Iris pigment epithelial cell (primary cell): ENCODE measurements around the gene THOP1.
A peak's percentile ranks its signal among the peaks of the same experiment; 100 is the strongest.
"Not testable (repeated sequence)": the region's sequence is repeated elsewhere in the genome, so short reads cannot be mapped to it uniquely, and the experiment has no call there.

Experiments
- DNase-seq: peaks from one replicate; pipeline ENCODE4 v3.0.0-alpha.2; 2011; ENCODE audit warnings: low read depth

The THOP1 gene

GRCh38 chr19:2817237-2817829 is 32.0 kb downstream of the THOP1 start:
- not testable (repeated sequence) for DNase-seq

DNA sequence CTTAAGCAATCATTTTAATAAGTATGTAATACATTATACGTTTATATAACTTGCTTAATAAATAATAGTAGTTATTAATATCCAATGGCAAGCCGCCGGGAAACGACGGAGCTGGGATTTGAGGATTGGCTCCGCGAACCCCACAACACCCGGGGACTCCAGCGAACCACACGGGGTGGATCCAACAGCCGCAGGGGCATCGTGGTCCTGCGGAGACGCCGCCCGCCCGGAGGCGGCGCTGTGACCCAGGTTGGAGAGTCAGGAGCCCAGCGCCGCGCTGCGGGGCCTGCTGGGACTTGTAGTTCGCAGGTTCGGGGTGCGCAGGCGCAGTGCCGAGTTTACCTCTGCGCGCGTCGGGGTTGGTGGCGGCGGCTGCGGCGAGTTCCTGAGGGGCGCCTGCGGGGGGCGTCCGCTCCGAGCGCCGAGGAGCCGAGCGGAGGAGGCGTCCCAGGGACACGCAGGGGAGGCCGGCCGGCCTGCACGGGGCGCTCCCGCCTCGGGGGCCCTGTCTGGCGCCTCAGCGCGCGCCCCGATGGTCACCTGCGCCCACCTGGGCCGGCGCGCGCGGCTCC is 34.3 kb downstream of the THOP1 start, which contains the start of gene ZNF554:
TSS of gene ZNF554 (plus strand) at position 329 of the 572 bp plus-strand sequence. CDS start at position 533, 204 bp downstream.
- DNase-seq, result peak; percentile 93

DNA sequence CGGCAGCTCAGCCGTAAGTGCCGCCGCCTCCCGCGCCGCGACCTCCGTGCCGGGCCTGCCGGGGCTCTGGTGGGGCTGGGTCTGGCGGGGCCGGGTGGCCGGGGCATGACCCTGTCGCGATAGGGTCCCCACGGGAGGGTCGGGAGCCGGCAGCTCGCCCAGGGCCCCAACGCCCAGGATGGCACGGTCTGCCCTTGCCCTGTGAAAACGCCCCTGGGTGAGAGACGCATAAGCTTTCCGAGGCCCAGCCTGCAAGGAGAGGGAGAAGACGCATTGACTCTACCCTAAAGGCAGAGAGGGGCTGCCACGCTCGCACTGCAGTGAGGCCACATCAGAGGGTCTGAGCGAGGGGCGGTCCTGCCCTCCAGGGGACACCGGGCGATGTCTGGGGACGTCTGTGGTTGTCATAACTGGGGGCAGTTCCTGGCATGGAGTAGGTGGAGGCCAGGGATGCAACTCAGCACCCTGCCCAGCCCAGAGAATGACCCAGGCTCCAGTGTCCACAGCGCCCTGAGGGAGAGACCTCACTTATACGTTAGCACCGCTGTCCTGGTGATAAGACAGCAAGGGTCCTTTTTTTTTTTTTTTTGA is 34.9 kb downstream of the THOP1 start:
- no peak for DNase-seq

- DNase-seq, result no peak
Measured at GRCh38 chr19:2822846-2823245, 37.5 kb downstream of the THOP1 start.

DNA sequence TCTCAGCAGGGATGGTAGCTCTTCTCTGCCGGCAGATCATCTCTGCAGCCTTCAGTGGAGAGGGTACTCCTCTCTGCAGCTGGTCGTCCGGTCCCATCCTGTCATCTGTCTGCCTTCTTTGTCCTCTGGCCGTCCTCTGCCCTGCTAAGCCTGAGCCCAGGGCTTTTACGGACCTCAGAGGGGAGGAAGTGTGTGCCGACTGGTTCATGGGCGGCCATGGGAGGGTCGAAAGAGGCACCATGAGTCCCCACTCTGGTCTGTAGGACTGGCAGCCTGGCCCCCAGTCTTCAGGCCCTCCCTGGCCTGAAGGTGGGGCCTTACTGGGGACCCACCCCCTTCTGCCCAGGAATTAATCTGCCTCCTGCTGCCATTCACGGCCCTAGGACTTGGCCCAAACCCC is 38.3 kb downstream of the THOP1 start:
- no peak for DNase-seq

DNA sequence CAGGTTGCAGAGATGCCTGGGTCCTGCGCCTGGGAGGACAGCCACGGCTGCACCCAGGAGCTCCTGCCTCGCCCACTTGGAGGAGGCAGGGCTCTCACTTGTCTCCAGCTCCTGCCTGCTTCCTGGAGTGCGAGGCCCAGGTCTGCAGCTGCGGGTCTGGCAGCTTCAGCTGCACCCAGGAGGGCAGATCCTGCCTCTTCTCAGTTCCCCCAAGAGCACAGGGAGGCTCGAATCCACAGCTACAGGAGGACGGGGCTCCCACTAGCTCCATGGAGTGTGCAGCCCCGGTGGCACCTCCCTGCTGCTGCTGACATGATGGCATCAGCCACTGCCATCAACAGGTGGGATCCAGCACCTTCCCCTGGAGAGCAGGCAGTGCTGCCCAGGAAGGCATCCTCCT is 38.8 kb downstream of the THOP1 start:
- no peak for DNase-seq

- no peak for DNase-seq
Measured at GRCh38 chr19:2827022-2827421, 41.7 kb downstream of the THOP1 start.

GRCh38 chr19:2827840-2828489 is 42.7 kb downstream of the THOP1 start:
- DNase-seq, result no peak

- DNase-seq, result no peak
Measured at GRCh38 chr19:2834294-2834871, 49.1 kb downstream of the THOP1 start.

- no peak for DNase-seq
Measured at GRCh38 chr19:2837430-2837829, 52.1 kb downstream of the THOP1 start.

GRCh38 chr19:2840794-2841791 is 55.8 kb downstream of the THOP1 start, which contains the start of gene ZNF555:
TSS of gene ZNF555 (plus strand) at chr19:2841475. CDS start at chr19:2841573, 98 bp downstream.
- peak; percentile 99 for DNase-seq

DNA sequence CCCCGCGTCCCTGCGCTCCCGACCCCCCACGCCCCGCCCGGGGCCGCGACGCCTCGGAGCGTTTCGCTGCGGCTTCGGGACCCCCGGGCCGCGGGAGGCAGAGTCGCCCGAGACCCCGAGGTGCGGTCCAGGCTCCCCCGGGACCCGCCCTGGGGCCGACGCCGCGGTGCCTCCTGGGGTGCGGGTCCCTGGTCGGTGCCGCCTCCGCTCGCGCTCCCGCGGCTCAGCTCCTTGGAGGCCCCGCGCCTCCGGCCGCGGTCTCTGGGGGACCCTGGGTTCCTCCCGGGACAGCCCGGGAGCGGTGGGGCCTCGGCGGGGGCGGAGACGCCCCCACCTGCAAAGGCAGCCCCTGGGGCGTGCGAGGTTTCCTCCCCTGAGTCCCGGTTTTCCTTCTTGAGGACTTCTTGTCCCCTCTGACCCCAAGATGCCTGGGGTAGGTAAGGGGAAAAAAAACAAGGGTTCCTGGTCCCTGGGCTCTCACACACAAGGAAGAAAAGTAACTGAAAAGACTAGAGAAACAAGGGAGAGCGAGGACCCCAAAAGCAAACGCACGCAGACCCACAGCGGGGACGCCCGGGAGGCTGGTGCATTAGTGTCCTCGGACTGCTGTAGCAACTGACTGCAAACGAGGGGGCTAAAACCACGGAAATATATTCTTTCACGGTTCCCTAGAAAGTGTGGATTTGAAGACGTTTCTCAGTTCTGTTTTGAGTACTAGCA is 56.7 kb downstream of the THOP1 start:
- no peak for DNase-seq

DNA sequence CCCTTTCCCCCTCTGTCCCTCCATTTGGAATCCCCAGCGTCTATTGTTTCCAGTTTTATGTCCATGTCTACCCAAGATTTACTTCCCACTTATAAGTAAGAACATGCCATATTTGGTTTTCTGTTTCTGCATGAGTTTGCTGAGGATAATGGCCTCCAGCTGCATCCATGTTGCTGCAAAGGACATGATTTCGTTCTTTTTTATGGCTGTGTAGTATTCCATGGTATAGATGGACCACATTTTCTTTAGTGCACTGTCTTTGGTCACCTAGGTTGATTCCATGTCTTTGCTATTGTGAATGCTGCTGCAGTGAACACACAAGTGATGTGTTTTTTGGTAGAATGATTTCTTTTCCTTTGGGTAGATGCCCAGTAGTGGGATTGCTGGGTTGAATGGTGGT is 59.8 kb downstream of the THOP1 start:
- DNase-seq, result no peak

- no peak for DNase-seq
Measured at GRCh38 chr19:2846180-2846894, 61.0 kb downstream of the THOP1 start.

DNA sequence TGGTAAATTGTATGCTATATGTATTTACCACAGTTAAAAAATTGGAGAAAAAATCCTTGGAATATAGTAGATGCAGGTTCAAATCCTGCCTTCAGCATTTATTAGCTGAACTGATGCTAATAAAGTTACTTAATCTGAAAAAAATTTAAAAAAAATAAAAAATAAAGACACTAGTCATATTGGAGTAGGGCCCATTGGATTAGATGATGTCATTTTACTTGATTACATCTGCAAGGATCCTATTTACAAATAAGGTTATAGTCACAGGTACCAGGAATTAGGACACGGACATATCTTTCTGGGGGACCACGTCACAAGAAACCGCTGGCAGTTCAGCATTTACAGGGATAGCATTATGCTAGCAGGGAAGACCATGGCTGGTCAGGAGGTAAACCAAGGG is 62.2 kb downstream of the THOP1 start:
- no peak for DNase-seq

GRCh38 chr19:2848616-2849015 is 63.3 kb downstream of the THOP1 start:
- peak; percentile 16 for DNase-seq

DNA sequence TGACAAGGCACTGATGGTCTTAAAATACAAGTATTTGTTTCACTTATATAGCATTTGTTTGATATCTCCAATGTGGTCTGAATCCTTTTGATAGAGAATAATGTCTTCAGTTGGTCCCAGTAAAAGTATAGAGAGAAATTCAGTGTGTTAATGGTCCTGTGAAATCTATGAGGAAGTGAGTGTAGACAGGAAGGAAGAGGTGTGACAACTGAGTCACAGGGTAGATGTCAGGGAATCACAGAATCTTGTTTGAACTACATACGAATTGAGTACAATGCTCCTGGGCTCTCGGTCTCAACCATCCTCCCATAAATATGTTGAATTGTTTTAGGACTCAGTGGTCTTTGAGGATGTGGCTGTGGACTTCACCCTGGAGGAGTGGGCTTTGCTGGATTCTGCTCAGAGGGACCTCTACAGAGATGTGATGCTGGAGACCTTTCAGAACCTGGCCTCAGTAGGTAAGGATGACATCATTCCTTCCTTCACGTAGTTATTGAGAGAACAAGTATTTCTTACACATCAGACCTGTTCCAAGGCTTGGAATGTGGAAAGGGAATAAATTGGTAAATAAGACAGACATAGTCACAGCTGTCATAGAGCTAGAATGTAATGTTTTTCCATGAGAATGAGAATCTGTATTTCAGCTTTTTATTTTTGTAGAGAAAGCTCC is 65.1 kb downstream of the THOP1 start:
- DNase-seq, result no peak

DNA sequence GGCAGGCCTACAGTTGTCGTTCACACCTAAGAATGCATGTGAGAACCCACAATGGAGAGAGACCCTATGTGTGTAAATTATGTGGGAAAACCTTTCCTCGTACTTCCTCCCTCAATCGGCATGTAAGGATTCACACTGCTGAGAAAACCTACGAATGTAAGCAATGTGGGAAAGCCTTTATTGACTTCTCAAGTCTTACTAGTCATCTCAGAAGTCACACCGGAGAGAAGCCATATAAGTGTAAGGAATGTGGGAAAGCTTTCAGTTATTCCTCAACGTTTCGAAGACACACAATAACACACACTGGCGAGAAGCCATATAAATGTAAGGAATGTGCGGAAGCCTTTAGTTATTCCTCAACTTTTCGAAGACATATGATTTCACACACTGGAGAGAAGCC is 67.3 kb downstream of the THOP1 start:
- DNase-seq, result no peak

- DNase-seq, result no peak
Measured at GRCh38 chr19:2853015-2853606, 67.8 kb downstream of the THOP1 start.
